ENCODE results near the gene UBTF. TPM values are rescaled to one million over a fixed set of nuclear protein-coding genes. Genes with fewer than 3 reads are reported as not detected.

UBTF gene
- total and polyA plus RNA-seq, 11 donors, result 33.1 to 61.2 (median 44.1) TPM

- peaks cover 7 to 49% (median 35%) of the 10 kb centered on the region in 12 donors for H3K4me1 ChIP-seq
- intact Hi-C loops (cut with DNase I), result loop anchor here in 4 of 10 donors (2.0 to 10.0 kb wide), 4 partner anchors 114 to 291 kb away; partner anchors contain the start of genes GRN (in 2 of the 4) and GPATCH8 (in 1 of the 4)
These were observed 5.9 kb downstream of the UBTF start for GRCh38 chr17:44213403-44214229.

DNA sequence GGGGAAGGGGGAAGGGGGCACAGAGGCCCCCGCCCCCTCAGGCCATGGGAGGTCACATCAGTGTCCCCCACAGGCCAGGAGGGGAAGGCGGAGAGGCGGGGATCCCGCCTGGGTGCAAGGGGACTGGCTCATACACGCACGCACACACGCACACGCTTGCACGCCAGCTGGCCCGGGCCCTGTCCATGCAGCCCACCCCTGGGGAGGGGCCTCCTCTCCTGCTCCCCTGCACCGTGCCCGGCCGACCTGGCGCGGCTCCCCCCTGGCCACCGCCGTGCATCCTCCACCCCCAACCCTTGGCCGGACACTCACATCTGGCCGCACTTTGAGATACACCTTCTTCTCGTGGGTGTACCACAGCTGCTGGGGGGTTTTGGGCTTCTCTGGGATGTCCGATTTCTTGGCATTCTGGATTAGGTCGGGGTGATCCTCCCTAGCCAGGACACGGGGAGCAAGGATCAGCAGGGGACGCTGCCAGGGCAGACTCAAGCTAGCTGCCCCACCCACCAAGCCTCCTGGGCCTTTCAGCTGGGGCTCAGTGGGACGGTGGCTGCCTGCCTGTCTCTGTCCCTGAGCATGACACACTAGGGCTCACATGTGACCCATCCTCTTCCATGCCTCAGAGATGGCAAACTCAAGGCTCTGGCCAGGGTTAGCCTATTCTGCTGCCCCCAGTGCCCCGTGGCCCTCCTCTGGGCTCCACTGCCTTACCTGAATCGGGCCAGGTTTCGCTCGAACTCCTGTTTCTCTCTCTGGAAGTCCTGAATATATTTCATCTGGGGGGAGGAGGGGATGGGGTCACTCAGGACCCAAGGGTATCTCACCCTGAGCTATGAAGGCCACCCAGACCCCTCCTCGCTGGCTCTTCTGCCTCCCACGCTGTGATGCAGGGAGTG lies 6.7 kb downstream of the UBTF start:
- DNase-seq (no peak), ATAC-seq (no peak)
- Histone ChIP-seq H3K9me3 (no peaks in the 10 kb centered on the region), H3K27ac (no peak overlapping the region), H3K4me1 (peaks cover 3 to 44% (median 31%) of the 10 kb centered on the region in 12 donors), H3K27me3 (no peaks in the 10 kb centered on the region), H3K36me3 (peaks cover 5 to 91% (median 79%) of the 10 kb centered on the region in 9 donors), H3K4me3 (no peak overlapping the region)
- 75 to 81% (median 77%) methylated on average over 22 to 31 of the region's 31 CpGs for WGBS, 4 donors
- TF ChIP-seq POLR2A (IDR thresholded peaks at IDR 0.05) (no peak), CTCF (IDR thresholded peaks at IDR 0.05) (no peak)
- intact Hi-C loops (cut with DNase I), result loop anchor here in 4 of 10 donors (2.0 to 10.0 kb wide), 4 partner anchors 115 to 292 kb away; partner anchors contain the start of genes GRN (in 2 of the 4) and GPATCH8 (in 1 of the 4)

More at GRCh38 chr17:44213403-44214229, 5.9 kb downstream of the UBTF start:
- H3K27ac ChIP-seq, result no peak overlapping the region
- 81 to 89% (median 87%) methylated on average over 15 of the region's 15 CpGs for WGBS, 4 donors
- no peaks in the 10 kb centered on the region for H3K27me3 ChIP-seq
- peak in 1 of 5 donors; percentile 23 for DNase-seq
- H3K9me3 ChIP-seq, result no peaks in the 10 kb centered on the region
- H3K4me3 ChIP-seq, result no peak overlapping the region
- no peak for ATAC-seq
- TF ChIP-seq POLR2A (IDR thresholded peaks at IDR 0.05), result no peak
- no peak for TF ChIP-seq CTCF (IDR thresholded peaks at IDR 0.05)
- H3K36me3 ChIP-seq, result peaks cover 5 to 82% (median 71%) of the 10 kb centered on the region in 9 donors

DNA sequence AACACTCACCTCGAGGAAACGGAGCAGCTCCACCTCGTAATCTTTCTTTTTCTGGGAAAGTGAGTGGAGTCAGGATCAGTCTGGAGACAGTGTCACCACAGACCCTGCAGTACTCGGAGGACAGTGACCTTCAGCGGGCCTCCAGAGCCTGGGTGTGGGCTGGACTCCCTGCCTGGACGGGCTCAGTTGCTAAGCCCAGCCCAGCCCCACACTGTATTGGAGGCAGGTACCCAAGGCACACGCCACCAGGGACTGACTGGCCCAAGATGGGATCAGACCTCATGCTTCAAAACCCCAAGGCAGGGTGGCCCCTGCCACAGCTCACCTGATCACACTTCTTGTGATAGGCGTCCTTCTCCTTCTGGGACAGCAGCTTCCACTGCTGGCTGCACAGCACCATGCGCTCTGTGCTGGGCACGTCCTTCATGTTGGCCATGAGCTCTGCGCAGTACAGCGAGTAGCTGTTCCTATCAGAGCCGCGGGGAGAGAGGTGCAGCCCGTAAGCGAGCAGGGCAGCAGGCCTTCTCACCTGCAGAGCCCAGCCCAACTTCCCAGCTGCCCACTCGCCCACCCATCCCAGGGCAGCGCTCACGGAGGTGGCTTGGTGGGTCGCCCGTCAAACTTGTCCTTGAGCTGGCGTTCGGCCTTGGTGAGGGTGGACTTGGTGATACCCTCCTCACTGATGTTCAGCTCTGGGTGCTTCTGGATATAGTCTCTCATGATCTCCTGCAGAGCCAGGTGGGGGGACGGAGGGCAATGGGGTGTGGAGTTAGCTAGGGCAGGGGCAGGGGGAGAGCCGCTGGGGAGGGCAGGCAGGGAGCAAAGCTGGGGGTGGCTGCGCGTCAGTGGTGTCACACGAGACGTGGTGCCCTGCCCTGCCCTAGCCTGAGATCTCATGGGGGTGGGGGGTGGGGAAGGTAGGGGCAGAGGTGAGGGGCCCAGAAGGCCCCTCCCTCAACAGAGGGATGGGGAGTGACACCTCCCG lies 7.9 kb downstream of the UBTF start:
- Histone ChIP-seq H3K36me3 (peaks cover 5 to 95% (median 84%) of the 10 kb centered on the region in 9 donors), H3K27me3 (no peaks in the 10 kb centered on the region), H3K9me3 (no peaks in the 10 kb centered on the region), H3K4me1 (peaks cover 3 to 32% (median 19%) of the 10 kb centered on the region in 12 donors), H3K4me3 (no peak overlapping the region), H3K27ac (peak overlapping the region in 1 of 12 donors; percentile 60)
- DNase-seq (no peak), ATAC-seq (peak in 1 of 4 donors; percentile 2)
- 90 to 93% (median 91%) methylated on average over 27 to 30 of the region's 30 CpGs for WGBS, 4 donors
- TF ChIP-seq CTCF (IDR thresholded peaks at IDR 0.05) (no peak), POLR2A (IDR thresholded peaks at IDR 0.05) (no peak)
- intact Hi-C loops (cut with DNase I), result loop anchor here in 8 of 10 donors (2.0 to 10.0 kb wide), 5 partner anchors 115 to 293 kb away; partner anchors contain the start of genes GRN (in 2 of the 8) and GPATCH8 (in 1 of the 8)
